Duodenal mucosa (tissue), 2 donors: ENCODE results near the gene MT3.

Experiments
- H3K27ac ChIP-seq: one replicate; pipeline ENCODE4 v1.7.0; 2013; ENCODE audit warnings: low read depth, low read length
- H3K27me3 ChIP-seq, 2 donors: one replicate each; pipeline ENCODE4 v1.7.0; 2013; ENCODE audit warnings: low read length in 2 of 2, control low read depth in 1 of 2; ENCODE audit not compliant: insufficient read depth in 2 of 2, control insufficient read depth in 1 of 2
- H3K36me3 ChIP-seq, 2 donors: one replicate each; pipeline ENCODE4 v1.7.0; 2013; ENCODE audit warnings: low read length in 2 of 2, control low read depth in 1 of 2; ENCODE audit not compliant: insufficient read depth in 2 of 2, control insufficient read depth in 1 of 2
- H3K4me1 ChIP-seq, 2 donors: one replicate each; pipeline ENCODE4 v1.7.0; 2013; ENCODE audit warnings: low read length in 2 of 2, control low read depth in 1 of 2; ENCODE audit not compliant: insufficient read depth in 2 of 2, control insufficient read depth in 1 of 2
- H3K4me3 ChIP-seq, 2 donors: one replicate each; pipeline ENCODE4 v1.7.0; 2013; ENCODE audit warnings: low read length in 2 of 2, low read depth in 1 of 2
- H3K9ac ChIP-seq, 2 donors: one replicate each; pipeline ENCODE4 v1.7.0; 2013; ENCODE audit warnings: low read length in 2 of 2, low read depth in 1 of 2
- H3K9me3 ChIP-seq, 2 donors: one replicate each; pipeline ENCODE4 v1.7.0; 2013; ENCODE audit warnings: low read length in 2 of 2, control low read depth in 1 of 2; ENCODE audit not compliant: control insufficient read depth in 1 of 2

Gene MT3

DNA sequence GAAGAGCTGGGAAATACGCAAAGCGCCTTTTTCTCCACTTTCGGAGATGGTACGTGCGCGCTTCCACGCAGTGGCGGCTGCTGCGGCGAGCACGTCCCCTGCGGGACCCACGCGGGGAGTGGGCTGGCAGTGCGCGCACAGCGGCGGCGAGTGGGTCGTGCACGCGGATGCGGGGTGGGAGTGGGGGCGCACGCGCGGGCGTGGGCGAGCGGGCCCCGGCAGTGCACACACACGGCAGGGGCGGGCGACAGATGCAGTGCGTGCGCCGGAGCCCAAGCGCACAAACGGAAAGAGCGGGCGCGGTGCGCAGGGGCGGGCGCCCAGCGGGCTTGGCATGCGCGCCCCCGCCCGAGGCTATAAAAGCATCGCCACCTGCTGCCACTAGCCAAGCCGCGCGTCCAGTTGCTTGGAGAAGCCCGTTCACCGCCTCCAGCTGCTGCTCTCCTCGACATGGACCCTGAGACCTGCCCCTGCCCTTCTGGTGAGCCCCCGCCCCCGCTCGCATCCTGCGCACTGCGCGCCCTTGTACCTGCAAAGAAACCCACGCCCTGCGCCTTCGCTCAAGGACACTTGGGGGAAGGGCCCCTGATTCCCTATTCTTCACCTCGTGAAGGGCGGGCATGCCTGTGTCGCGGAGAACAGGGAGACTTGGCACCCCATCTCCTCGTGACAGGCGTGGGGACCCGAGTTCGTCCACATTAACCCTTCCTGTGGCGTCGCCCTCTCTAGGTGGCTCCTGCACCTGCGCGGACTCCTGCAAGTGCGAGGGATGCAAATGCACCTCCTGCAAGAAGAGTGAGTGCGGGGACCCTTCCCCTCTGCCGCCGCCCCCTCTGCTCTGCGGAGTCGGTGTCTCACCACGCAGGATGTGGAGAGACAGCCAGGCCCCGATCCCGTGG is at the start of gene MT3:
Gene MT3, plus strand, starts transcription at position 388 of the 899 bp plus-strand sequence. Its CDS starts 63 bp downstream, at position 451.
- no peaks in the 10 kb centered on the region for H3K9me3 ChIP-seq
- peaks cover 9 to 26% of the 10 kb centered on the region in 2 donors for H3K27me3 ChIP-seq
- peak within 1 kb of the TSS; percentile 59 to 70 for H3K4me3 ChIP-seq
- H3K27ac ChIP-seq = no peak within 1 kb of the TSS
- H3K9ac ChIP-seq = no peak within 1 kb of the TSS
- H3K36me3 ChIP-seq = no peaks in the 10 kb centered on the region
- peaks cover 11 to 15% of the 10 kb centered on the region in 2 donors for H3K4me1 ChIP-seq

DNA sequence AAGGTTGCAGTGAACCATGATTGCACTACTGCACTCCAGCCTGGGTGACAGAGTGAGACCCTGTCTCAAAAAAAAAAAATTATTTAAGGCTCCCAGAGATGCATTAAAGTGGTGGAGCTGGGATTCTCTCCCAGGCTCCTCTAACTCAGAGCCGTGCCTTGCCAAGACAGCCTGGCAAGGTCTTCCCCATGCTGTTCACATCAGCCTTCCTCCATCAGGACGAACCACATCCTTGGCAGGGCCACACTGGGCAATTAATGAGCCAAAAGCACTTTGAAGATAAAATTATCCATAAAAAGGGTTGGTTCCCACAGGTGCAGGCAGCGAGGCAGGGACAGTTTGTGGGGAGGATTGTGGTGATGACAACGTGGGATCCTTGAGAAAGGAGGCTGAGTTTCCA is 49.7 kb upstream of the MT3 start:
- Histone ChIP-seq H3K9me3 (no peaks in the 10 kb centered on the region), H3K36me3 (no peaks in the 10 kb centered on the region), H3K27ac (no peak overlapping the region), H3K27me3 (no peaks in the 10 kb centered on the region), H3K9ac (no peak overlapping the region), H3K4me1 (no peaks in the 10 kb centered on the region), H3K4me3 (no peak overlapping the region)

- no peaks in the 10 kb centered on the region for H3K27me3 ChIP-seq
- H3K27ac ChIP-seq = no peak overlapping the region
- no peak overlapping the region for H3K4me3 ChIP-seq
- H3K4me1 ChIP-seq = no peaks in the 10 kb centered on the region
- no peaks in the 10 kb centered on the region for H3K36me3 ChIP-seq
- H3K9me3 ChIP-seq = no peaks in the 10 kb centered on the region
- no peak overlapping the region for H3K9ac ChIP-seq
These were observed 47.3 kb upstream of the MT3 start for GRCh38 chr16:56542039-56542438.

GRCh38 chr16:56547120-56547948 is 42.0 kb upstream of the MT3 start:
- no peaks in the 10 kb centered on the region for H3K27me3 ChIP-seq
- no peaks in the 10 kb centered on the region for H3K9me3 ChIP-seq
- no peak overlapping the region for H3K27ac ChIP-seq
- H3K9ac ChIP-seq = no peak overlapping the region
- H3K4me1 ChIP-seq = peaks cover 3 to 17% of the 10 kb centered on the region in 2 donors
- no peaks in the 10 kb centered on the region for H3K36me3 ChIP-seq
- H3K4me3 ChIP-seq = no peak overlapping the region

GRCh38 chr16:56547949-56548567 is 41.3 kb upstream of the MT3 start:
- Histone ChIP-seq H3K4me3 (no peak overlapping the region), H3K36me3 (no peaks in the 10 kb centered on the region), H3K9me3 (no peaks in the 10 kb centered on the region), H3K27me3 (no peaks in the 10 kb centered on the region), H3K4me1 (peaks cover 3 to 17% of the 10 kb centered on the region in 2 donors), H3K9ac (no peak overlapping the region), H3K27ac (no peak overlapping the region)

- no peak overlapping the region for H3K27ac ChIP-seq
- H3K9ac ChIP-seq = no peak overlapping the region
- H3K36me3 ChIP-seq = no peaks in the 10 kb centered on the region
- H3K9me3 ChIP-seq = no peaks in the 10 kb centered on the region
- no peaks in the 10 kb centered on the region for H3K27me3 ChIP-seq
- peaks cover 3 to 17% of the 10 kb centered on the region in 2 donors for H3K4me1 ChIP-seq
- H3K4me3 ChIP-seq = no peak overlapping the region
These were observed 40.2 kb upstream of the MT3 start for GRCh38 chr16:56549161-56549560.

DNA sequence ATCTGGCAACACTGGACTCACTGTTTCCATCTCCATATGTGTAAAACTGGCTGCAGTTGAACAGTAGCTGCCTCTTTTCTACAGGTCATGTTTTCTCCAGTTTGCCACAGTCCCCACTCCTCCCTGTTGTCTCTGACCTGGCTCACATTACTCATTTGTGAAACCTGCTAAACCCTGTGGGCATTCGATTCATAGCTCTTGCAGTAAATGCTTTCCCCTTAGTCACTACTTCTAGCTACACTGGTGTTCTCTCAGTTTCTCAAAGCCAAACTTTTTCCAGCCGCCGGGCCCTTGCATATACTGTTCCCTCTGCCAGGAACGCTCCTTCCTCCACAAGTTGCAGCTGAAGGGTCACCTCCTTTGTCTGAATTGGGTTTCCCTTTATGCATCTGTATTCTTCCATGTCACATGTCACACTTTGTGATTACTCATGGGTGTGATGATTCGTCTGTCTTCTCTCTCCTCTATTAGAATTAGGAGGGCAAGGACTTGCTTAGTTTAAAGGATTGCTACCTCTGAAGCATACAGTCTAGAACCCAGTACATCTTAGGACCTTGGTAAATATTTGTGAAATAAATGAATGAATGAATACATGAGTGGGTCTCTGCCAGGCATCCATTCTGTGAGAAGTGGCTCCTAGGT is 39.5 kb upstream of the MT3 start:
- Histone ChIP-seq H3K36me3 (no peaks in the 10 kb centered on the region), H3K9me3 (no peaks in the 10 kb centered on the region), H3K9ac (no peak overlapping the region), H3K27ac (no peak overlapping the region), H3K27me3 (no peaks in the 10 kb centered on the region), H3K4me3 (no peak overlapping the region), H3K4me1 (peaks cover 3 to 17% of the 10 kb centered on the region in 2 donors)

DNA sequence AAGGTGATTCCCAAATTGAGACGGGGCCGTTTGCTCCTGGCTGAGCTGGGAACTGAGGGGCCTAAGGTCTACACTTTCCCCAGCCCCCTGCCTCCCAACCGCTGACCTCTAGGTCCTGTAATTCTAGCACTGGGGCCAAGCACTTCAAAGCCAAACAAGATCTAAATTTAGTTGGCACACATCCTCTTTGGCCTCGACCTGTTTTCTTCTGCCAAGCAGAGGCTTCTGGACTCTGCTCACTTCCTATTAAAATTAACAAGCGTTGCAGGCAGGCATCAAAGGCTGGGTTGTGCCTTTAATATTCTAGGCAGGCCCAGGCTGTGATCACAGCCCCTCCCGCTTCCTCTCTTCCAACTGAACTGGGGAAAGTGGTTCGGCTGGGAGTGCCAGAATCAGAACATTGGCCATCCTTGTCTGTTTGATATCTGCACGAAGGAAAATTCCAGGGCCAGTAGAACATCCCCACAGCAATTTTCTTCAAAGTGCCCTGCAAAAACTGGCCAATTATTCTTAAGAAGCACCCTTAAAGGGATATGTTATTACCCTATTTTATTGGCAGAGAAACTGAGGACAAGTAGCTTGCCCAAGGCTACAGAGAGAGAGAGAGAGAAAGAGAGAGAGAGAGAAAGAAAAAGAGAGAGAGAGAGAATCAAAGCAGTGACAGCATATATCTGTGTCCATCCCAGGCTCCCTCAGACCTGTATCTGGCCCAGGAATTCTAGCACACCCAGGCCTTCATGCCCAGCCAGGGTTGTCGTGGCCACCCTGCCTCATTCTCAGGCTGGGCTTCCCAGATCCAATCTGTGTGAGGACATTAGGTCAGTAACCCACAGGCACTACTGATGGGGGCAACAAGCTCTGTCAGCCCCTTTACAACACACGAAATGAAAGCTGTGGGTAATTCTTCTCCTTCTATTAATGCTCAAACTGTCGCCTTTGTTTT is 37.3 kb upstream of the MT3 start:
- Histone ChIP-seq H3K9ac (no peak overlapping the region), H3K27me3 (no peaks in the 10 kb centered on the region), H3K27ac (no peak overlapping the region), H3K9me3 (no peaks in the 10 kb centered on the region), H3K36me3 (no peaks in the 10 kb centered on the region), H3K4me3 (no peak overlapping the region), H3K4me1 (peaks cover 3 to 17% of the 10 kb centered on the region in 2 donors)

- Histone ChIP-seq H3K27me3 (no peaks in the 10 kb centered on the region), H3K9me3 (no peaks in the 10 kb centered on the region), H3K9ac (no peak overlapping the region), H3K4me1 (peaks cover 3 to 10% of the 10 kb centered on the region in 2 donors), H3K36me3 (no peaks in the 10 kb centered on the region), H3K4me3 (no peak overlapping the region), H3K27ac (no peak overlapping the region)
These were observed 34.9 kb upstream of the MT3 start for GRCh38 chr16:56554441-56554840.
